ENCODE results near the gene DUSP22. TPM values are rescaled to one million over a fixed set of nuclear protein-coding genes. Genes with fewer than 3 reads are reported as not detected.

The DUSP22 gene
- polyA plus RNA-seq, 1 experiment = 9.8 TPM

GRCh38 chr6:363291-363690 is 71.0 kb downstream of the DUSP22 start:
- Histone ChIP-seq H3K27me3 (ENCODE audit: control insufficient read depth, insufficient read depth, low read length) (no peaks in the 10 kb centered on the region), H3K4me3 (ENCODE audit: low read depth, low read length) (no peak overlapping the region), H3K36me3 (ENCODE audit: control insufficient read depth, insufficient read depth, low read length) (no peaks in the 10 kb centered on the region)
- CTCF ChIA-PET = no interaction called here
- no peak for TF ChIP-seq CTCF (IDR thresholded peaks at IDR 0.05; ENCODE audit: insufficient read depth, low read depth, low read length)
- POLR2A ChIA-PET = no interaction called here
- no peak for DNase-seq (ENCODE audit: low read depth)

GRCh38 chr6:363909-364308 is 71.6 kb downstream of the DUSP22 start:
- POLR2A ChIA-PET = no interaction called here
- no peaks in the 10 kb centered on the region for H3K36me3 ChIP-seq (ENCODE audit: control insufficient read depth, insufficient read depth, low read length)
- no peak overlapping the region for H3K4me3 ChIP-seq (ENCODE audit: low read depth, low read length)
- no peaks in the 10 kb centered on the region for H3K27me3 ChIP-seq (ENCODE audit: control insufficient read depth, insufficient read depth, low read length)
- CTCF ChIA-PET = interaction anchor here (0.6 kb wide), 1 partner anchor 181 kb away, joined by 4 read pairs; no protein-coding TSS in a partner anchor
- no peak for DNase-seq (ENCODE audit: low read depth)
- no peak for TF ChIP-seq CTCF (IDR thresholded peaks at IDR 0.05; ENCODE audit: insufficient read depth, low read depth, low read length)

DNA sequence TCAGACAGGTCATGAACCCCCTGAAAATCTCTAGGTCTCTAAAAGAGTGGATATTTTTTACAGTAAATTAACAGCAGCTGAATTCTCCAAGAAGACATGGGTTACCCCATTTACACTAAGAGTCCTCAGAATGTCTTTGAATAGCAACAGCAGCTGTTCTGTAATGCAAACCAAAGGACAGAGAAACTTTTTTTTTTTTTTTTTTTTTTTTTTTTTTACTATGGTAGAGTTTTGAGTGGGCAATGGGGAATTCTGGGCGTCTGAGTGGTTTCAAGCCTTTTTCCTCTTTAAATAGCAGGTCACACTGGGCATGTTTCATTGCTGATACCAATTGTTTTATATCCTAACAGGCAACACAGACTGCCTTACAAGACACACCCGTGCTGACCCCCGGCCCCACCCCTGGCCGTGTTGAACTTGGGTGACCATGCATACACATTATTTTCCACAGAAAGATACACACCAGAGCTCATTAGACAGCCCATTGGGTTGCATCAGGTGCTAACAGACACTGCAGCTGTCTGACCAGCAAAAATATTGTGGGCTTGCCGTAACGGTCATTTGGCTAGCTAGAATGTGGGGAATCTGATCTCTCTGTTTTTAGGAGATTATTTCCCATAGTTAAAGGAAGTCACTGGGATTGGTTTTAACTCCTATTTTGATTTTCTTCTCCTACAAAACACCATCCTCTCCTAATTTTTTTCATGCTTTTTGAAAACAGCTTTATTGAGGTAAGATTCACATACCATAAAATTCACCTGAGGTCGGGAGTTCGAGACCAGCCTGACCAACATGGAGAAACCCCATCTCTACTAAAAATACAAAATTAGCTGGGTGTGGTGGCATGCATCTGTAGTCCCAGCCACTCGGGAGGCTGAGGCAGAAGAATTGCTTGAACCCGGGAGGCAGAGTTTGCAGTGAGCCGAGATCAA is 72.6 kb downstream of the DUSP22 start:
- TF ChIP-seq CTCF (IDR thresholded peaks at IDR 0.05; ENCODE audit: insufficient read depth, low read depth, low read length) = no peak
- DNase-seq (ENCODE audit: low read depth) = no peak
- no peaks in the 10 kb centered on the region for H3K27me3 ChIP-seq (ENCODE audit: control insufficient read depth, insufficient read depth, low read length)
- H3K36me3 ChIP-seq (ENCODE audit: control insufficient read depth, insufficient read depth, low read length) = no peaks in the 10 kb centered on the region
- POLR2A ChIA-PET = no interaction called here
- no peak overlapping the region for H3K4me3 ChIP-seq (ENCODE audit: low read depth, low read length)
- CTCF ChIA-PET = interaction anchor here (0.6 kb wide), 1 partner anchor 182 kb away, joined by 4 read pairs; no protein-coding TSS in a partner anchor

DNA sequence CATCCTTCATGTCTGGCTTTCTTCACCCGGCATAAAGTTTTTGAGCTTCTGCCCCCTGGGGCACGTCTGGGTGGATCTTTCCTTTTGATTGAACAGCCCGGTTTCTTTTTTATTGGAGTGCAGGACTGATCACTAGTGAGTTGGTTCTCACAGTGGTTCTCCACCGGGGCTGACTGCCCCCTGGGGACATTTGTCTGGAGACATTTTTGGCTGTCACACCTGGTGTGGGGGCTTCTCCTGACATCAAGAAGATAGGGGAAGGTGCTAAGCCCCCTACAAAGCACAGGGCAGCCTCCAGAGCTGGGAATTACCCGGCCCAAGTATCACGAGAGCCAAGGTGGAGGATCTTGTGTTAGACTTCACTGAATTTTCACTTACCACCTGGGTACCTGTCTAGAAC is 73.5 kb downstream of the DUSP22 start:
- no peak for TF ChIP-seq CTCF (IDR thresholded peaks at IDR 0.05; ENCODE audit: insufficient read depth, low read depth, low read length)
- no peak for DNase-seq (ENCODE audit: low read depth)
- Histone ChIP-seq H3K27me3 (ENCODE audit: control insufficient read depth, insufficient read depth, low read length) (no peaks in the 10 kb centered on the region; the same call in 1 of the 2 replicates), H3K4me3 (ENCODE audit: low read depth, low read length) (no peak overlapping the region), H3K36me3 (ENCODE audit: control insufficient read depth, insufficient read depth, low read length) (no peaks in the 10 kb centered on the region)
- ChIA-PET CTCF (no interaction called here), POLR2A (no interaction called here)

DNA sequence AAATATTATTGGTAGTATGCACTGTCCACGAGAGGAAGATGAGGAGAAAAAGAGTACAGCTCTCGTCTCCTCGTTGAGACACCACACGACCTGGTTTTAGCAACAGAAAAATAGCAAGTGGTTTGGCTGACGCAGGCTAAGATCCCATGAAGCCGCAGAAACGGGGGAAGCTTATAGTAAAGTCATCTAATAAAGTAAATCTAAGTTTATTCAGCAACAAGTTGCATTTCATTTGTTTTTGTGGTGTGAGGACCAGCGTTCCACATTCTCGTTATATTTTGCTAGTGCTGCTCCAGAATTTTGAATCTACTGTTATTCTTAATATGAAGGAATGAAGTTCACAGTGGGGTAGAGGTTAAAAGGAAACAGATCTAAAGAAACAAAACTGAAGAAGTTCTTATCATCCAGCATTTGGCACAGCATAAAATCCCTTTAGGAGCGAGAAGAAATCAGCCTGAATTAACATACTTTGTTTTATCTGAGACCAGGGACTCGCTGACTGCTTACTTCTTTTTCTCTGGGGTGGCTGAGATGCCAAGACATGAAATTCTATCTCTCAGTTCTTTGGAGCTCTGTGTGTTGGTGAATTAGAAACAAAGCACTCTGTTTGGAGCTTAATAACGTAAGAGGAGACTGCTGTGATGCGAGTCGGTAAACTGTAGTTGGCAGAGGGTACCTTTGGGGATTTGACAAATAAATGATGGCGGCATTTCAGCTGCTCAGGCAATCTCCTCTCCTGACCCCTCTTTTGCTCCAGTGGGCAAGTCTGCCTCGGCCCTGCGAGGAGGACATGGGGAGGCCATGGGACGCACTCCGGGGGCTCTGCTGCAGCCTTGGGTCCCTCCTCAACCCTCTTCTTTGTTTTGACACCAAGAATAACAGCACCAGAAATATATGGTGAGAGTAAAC is 74.4 kb downstream of the DUSP22 start:
- ChIA-PET POLR2A (no interaction called here), CTCF (no interaction called here)
- TF ChIP-seq CTCF (IDR thresholded peaks at IDR 0.05; ENCODE audit: insufficient read depth, low read depth, low read length) = no peak
- Histone ChIP-seq H3K36me3 (ENCODE audit: control insufficient read depth, insufficient read depth, low read length) (no peaks in the 10 kb centered on the region), H3K27me3 (ENCODE audit: control insufficient read depth, insufficient read depth, low read length) (no peaks in the 10 kb centered on the region; the same call in 1 of the 2 replicates), H3K4me3 (ENCODE audit: low read depth, low read length) (no peak overlapping the region)
- no peak for DNase-seq (ENCODE audit: low read depth)

Data from BJ (cell line).